DOHH2 (cell line): ENCODE data around the gene CTRL.

ENCODE experiments used
- EZH2phosphoT487 ChIP-seq: fragments of 200-600 bp; sonication (generic); IDR thresholded peaks from 2 replicates; pipeline ENCODE4 v1.6.1; 2017; ENCODE audit warnings: borderline replicate concordance, mild to moderate bottlenecking, antibody characterized with exemption, low read length, moderate library complexity, mixed read lengths
- TF ChIP-seq, protein P1 (sequence below): fragments of 200-600 bp; sonication (generic); IDR thresholded peaks from one replicate; pipeline ENCODE4 v1.5.1; 2014; ENCODE audit warnings: antibody characterized with exemption, mild to moderate bottlenecking, low read depth, low read length; ENCODE audit not compliant: poor library complexity, severe bottlenecking

DNA sequence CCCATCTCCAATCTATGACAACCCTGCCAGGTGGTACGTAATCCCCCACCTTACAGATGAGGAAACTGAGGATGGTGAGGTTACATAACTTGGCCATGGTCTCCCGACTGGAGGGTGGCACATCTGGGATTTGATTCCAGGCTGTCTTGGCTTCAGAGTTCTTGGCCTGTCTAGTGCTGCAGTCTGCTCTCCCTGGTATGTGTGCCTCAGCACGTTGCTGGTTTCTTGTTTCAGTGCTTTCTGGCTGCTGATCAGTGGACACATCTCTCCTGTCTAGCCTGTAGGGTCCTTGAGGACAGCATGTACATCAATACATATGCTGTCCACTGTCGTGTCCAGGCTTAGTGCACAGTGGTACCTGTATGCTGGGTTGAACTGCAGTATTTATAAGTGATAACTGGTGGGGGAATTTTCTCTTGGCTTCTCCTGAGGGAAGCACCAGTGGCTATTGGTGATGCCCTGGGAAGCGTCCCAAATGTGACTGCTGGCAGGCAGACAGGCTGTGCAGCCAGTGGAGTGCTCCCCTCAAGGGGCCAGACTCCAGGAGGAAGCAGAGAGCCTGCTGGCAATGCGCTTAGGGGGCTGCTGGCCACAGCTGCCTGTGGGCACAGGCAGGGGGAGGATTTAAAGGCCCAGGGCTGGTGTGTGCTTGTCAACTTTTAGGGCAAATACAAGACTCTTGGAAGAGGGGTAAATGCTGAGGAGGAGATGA lies 14.4 kb downstream of the CTRL start:
- TF ChIP-seq, protein P1, sequence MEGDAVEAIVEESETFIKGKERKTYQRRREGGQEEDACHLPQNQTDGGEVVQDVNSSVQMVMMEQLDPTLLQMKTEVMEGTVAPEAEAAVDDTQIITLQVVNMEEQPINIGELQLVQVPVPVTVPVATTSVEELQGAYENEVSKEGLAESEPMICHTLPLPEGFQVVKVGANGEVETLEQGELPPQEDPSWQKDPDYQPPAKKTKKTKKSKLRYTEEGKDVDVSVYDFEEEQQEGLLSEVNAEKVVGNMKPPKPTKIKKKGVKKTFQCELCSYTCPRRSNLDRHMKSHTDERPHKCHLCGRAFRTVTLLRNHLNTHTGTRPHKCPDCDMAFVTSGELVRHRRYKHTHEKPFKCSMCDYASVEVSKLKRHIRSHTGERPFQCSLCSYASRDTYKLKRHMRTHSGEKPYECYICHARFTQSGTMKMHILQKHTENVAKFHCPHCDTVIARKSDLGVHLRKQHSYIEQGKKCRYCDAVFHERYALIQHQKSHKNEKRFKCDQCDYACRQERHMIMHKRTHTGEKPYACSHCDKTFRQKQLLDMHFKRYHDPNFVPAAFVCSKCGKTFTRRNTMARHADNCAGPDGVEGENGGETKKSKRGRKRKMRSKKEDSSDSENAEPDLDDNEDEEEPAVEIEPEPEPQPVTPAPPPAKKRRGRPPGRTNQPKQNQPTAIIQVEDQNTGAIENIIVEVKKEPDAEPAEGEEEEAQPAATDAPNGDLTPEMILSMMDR: no peak
- no peak for TF ChIP-seq EZH2phosphoT487
